Measurements from ENCODE around the gene ABI1. TPM values are rescaled to one million over a fixed set of nuclear protein-coding genes. Genes with fewer than 3 reads are reported as not detected.
"Not testable (repeated sequence)": the region's sequence is repeated elsewhere in the genome, so short reads cannot be mapped to it uniquely, and the experiment has no call there.

Gene ABI1
- total RNA-seq, 1 donor from 2014 or later: 38.1 TPM

DNA sequence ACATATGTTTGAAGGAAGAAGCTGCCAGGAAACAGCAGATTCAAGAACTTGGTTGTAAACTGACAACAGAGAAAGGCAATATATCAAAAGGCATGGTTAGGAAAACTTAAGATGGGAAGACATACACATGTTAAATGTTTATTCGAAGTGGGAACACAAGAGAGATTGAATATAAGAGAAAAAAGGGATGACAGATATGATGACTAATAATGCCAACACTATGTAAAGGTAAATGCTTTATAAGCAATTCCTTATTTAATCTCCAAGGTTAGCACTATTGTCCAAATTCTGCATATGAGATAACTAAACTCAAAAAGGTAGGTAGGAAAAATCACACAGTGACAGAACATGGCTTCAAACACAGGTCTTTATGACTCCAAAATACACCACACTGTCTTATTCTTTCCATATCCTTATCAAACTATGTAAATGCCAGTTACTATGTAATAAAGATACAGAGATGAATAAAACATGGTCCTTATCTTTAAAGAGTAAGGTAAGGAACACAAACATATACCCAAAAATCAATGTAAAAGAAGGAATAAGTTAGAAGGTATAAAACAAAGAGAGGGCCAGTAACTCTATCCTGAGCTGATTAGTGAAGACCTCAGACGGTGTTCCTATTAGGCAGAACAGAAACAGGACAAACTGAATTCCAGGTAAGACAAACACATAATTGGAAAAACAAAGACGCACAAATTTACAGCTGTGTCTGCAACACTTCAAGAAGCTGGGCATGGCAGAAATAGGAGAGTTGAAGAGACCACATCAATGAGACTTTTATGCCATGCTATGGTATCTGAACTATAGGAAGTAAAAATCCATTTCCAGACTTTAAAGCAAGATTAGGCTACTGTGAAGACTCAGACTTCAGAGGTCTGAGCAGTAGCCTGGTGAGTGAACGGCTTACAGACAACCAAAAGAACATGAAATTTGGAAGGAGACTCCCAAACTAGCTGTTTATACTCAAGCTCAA lies 56.1 kb downstream of the ABI1 start:
- DNase-seq (ENCODE audit: low read depth): no peak

DNA sequence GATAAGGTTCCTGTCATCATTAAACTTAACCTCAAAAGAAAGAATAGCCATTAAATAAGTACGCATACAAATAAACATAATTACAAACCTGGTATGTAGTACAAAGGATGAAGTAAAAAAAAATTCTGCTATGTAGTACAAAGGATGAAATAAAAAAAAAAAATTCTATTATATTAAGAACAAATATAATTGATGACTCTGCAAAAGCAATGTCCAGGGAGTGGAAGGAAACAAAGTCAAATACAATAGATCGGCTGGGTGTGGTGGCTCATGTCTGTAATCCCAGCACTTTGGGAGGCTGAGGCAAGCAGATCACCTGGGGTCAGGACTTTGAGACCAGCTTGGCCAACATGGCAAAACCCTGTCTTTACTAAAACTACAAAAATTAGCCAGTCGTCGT lies 56.9 kb downstream of the ABI1 start:
- no peak for DNase-seq (ENCODE audit: low read depth)

DNA sequence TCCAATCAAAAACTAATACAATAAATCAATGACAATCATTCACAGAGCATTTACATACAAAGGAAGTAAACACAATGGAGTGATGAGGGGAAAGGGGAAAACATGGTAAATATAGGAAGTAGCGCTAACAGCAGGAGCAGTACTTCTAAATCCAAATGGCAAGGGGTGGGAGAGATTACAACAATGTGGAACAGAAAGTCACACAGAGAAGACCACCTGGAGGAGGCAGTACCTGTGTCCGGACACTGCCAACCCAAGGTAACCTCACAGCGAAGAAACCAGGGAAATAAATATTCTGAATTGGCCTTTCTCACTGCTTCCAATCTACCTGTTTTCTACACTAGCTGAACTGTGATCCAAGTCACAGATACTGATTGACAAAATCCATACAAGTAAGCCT lies 58.2 kb downstream of the ABI1 start:
- DNase-seq (ENCODE audit: low read depth): no peak

DNA sequence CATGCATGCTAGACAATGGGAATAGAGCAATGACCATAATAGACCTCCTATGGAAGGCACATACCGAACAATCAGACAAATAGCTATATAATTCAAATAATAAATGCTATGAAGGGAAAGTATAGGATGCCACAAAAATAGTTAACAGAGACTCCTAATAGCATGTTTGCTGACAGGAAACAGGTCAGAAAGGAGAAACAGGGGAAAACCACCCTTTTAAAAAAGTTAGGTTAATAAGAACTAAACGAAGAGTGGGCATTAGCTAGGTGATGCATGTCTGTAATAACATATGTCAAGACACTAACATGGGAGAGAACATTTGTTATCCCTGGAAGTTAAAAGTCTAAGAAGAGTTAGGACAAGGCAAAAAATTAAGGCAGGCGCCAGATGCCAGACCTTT lies 58.9 kb downstream of the ABI1 start:
- no peak for DNase-seq (ENCODE audit: low read depth)

DNA sequence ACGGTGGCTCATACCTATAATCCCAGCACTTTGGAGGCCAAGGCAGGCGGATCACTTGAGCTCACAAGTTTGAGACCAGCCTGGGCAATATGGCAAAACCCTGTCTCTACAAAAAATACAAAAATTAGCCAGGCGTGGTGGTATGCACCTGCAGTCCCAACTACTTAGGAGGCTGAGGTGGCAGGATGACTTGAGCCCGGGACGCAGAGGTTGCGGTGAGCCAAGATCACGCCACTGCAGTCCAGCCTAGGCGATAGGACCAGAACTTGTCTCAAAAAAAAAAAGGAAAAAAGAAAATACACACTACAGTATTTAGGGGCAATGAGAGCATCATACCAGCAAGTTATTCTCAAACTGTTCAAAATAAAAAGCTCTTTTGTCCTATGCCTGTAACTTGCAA lies 59.5 kb downstream of the ABI1 start:
- no peak for DNase-seq (ENCODE audit: low read depth)

DNA sequence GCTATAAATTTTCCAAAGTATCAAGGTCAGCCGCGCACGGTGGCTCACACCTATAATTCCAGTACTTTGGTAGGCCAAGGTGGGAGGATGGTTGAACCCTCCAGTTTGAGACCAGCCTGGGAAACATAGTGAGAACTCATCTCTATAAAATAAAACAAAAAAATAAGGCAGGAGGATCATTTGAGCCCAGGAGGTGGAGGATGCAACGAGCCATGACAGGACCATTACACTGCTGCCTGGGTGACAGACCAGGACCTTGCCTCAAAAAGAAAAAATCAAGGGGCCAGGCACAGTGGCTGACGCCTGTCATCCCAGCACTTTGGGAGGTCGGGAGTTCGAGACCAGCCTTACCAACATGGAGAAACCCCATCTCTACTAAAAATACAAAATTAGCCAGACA lies 60.3 kb downstream of the ABI1 start:
- DNase-seq (ENCODE audit: low read depth): no peak

DNA sequence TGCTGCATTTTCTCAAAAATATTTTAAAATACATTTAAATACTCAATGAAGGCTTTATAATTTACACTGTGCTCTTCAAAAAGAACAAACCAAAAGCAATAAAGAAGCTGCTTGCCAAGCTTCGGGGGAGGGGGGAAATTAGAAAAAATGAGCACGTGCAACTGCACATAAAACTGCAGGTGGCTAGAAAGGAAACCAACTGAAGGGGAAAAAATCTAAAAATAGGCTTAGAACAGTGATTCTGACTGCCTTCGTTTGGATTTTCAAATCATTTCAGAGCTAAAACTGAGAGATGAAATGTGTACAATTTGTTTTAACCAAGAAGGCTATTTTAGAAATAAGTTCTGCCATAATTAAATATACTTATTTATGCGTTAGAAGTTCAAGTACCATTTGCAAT lies 61.4 kb downstream of the ABI1 start:
- no peak for DNase-seq (ENCODE audit: low read depth)

DNA sequence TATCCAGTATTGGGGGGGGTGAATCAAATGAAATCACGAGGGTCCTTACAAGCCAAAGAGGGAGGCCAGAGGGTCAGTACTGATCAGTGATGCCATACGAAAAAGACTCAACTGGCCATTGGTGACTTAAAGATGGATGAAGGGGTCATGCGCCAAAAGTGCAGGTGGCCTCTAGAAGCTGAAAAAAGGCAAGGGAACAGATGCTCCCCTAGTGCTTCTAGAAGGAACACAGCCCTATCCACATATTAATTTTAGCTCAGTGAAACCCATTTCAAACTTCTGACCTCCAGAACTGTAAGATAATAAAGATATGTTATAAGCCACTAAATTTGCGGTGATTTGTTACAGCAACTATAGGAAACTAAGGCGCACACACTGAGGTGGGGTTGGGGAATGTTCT lies 62.5 kb downstream of the ABI1 start:
- DNase-seq (ENCODE audit: low read depth): no peak

DNA sequence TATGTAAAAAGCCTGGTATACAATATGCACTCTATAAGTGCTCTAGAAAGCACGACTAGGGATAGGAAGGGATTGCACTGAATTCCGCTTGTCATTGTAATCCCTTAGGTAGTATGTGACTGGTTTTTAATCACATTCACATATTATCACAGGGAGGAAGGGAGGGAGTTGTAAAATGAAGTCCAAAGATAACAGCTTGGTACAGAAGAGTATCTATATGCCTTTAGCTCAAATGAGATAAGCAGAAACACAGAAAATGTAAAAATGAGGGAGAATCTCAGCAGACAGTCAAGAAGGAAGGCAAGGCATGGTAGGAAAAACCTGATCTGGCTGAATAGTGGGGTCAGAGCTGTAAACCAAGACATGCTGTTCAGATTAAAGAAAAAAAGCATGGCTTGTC lies 63.4 kb downstream of the ABI1 start:
- no peak for DNase-seq (ENCODE audit: low read depth)

DNA sequence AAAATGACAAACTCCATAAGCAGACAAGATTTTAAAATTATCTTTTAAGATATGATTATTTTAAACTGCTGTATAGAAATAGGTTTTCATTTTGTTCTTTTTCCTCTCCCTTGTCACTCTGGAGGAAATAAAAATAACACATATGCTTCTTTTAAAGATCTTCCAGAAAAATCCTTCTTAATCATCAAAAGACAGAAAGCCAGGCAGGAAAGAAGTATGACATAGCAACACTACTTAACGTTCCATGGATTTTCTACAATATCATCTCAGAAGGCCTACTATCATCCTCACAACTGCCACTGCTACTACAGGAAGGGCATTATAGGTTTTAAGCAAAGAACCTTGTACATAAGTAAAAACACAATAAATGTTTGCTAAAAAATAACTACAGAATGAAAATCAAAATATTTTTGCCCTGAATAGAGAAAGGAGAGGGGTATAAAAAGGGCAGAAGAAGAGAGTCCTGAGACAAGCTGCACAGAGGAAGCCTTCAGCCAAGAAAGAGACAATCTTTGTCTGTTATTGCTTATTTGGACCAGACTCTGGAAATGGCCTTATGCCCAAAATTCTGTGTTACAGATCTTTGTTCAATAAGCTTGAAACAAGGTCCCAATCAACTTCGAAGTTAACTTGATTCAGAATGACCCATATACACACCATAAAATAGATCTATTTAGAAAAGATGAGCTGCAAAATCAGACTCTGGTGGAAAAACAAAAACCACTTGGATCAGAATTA lies 67.8 kb downstream of the ABI1 start:
- no peak for DNase-seq (ENCODE audit: low read depth)

DNA sequence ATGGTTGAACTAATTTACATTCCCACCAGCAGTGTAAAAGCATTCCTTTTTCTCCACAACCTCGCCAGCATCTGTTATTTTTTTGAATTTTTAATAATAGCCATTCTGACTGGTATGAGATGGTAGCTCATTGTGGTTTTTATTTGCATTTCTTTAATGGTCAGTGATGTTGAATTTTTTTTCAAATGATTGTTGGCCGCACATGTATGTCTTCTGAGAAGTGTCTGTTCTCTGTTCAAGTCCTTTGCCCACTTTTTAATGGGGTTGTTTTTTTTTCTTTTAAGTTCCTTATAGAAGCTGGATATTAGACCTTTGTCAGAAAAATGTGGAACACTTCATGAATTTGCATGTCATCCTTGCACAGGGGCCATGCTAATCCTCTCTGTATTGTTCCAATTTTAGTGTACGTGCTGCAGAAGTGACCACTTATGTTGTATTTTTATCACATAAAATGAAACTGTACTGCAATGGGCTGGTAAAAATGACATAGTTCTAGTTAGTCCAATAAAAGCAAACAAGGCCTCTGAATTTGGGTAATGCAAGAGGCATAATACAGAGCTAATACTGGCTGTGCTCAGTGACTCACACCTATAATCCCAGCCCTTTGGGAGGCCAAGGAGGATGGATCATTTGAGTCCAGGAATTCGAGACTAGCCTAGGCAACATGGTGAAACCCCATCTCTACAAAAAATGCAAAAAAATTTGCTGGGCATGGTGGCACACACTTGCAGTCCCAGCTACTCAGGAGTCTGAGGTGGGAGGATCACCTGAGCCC lies 70.3 kb downstream of the ABI1 start:
- no peak for DNase-seq (ENCODE audit: low read depth)

DNA sequence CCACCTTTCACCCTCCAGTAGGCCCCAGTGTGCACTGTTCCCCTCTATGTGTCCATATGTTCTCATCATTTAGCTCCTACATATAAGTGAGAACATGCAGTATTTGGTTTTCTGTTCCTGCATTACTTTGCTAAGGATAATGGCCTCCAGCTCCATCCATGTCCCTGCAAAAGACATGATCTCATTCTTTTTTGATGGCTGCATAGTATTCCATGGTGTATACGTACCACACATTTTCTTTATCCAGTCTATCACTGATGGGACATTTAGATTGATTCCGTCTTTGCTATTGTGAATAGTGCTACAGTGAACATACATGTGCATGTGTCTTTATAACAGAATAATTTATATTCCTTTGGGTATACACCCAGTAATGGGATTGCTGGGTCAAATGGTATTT lies 71.0 kb downstream of the ABI1 start:
- DNase-seq (ENCODE audit: low read depth): not testable (repeated sequence)

DNA sequence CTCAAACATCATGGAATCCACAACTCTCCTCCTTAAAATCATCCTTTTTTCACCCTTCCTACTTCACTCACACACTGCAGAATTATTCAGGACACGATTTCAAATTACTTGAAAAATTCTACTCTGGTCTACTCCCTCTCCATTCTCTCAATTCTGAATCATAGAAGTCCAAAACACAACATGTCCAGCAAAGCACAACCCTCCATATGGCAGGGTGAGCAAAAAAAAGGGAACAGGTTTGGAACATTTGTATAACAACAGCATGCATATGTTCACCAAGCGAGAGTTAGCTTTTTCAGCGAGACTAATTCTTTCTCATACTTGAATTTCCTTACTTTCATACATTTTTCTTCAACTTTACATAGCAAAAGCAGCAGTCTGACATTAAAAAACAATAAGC lies 73.4 kb downstream of the ABI1 start:
- DNase-seq (ENCODE audit: low read depth): no peak

DNA sequence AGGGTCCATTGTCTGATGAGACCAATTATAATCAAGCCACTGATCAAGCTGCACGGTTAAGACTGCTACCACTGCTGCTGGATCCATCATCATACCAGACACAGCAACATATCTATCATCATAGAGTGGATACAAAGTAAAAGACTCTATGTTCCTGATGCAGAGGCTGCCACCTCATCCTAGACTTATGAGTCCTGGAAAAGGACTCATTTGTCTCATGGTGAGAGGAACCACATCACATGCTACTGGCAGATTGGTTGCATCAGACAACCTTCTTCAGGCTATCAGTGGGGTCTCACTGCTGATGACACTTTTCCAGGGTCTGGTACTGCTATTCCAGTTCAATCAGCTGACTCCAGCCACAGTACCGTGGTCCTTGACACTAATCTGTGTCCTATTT lies 79.0 kb downstream of the ABI1 start:
- DNase-seq (ENCODE audit: low read depth): peak; percentile 28

DNA sequence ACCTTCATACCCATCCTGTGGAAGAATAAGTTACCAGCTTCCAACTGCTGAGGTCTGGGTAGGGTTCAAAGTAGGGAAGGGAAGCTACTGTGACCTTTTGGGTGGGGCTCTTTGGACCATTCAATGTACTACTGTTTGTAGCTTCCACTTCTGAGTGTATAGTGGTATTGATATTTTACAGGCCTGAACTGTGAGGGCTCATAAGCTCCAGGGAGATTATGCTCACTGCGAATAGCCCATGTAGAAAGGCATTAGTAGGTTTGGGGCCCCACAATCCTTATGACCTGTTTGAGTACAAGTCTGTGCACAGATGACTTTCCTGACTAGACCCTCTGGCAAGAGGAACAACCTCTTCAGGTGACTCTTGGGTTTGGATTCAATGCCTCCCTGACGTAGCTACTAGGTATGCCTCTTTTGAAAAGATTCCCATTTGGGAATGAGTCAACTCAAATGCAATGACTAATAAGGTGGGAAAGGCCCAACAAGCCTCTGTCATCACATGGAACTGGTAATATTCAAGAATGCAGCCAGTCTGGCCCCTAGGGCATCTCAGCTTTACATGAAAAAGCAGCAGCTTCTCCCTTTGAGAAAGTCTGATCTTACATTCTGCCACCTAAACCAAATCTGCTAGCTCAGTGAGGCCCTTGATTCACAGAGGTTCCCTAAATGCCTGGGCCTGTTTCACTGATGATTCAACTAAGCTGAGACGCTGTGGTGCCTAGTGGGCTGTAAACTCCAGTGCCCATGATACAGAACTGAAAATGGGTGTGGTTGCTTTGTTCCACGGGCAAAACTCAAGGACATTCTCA lies 79.8 kb downstream of the ABI1 start:
- DNase-seq (ENCODE audit: low read depth): peak; percentile 98

DNA sequence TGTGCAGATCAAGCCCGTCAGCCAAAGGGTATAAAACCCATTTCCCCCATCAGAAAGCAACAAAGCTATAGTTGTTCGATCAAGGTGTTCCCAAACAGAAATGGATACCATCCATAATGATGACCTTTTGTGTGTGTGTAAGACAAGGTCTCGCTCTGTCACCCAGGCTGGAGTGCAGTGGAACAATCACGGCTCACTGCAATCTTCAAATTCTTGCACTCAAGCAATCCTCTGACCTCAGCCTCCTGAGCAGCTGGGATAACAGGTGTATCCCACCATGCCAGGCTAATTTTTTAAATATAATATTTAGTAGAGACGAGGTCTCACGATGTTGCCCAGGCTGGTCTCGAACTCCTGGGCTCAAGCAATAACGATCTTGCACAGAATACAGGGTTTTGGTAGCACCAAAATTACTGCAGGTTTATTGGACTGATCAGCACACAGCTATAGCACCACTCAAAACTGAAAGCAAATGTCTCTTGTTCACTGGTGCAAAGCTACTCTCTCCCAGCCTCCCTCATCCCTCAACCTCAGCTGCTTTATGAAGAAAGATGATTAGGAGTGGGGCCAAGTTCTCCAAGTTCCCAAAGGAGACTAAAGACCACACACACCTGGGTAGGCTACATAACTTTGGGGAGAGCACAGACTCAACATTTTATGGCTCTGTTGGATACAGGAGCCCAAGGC lies 80.5 kb downstream of the ABI1 start:
- DNase-seq (ENCODE audit: low read depth): peak; percentile 36

DNA sequence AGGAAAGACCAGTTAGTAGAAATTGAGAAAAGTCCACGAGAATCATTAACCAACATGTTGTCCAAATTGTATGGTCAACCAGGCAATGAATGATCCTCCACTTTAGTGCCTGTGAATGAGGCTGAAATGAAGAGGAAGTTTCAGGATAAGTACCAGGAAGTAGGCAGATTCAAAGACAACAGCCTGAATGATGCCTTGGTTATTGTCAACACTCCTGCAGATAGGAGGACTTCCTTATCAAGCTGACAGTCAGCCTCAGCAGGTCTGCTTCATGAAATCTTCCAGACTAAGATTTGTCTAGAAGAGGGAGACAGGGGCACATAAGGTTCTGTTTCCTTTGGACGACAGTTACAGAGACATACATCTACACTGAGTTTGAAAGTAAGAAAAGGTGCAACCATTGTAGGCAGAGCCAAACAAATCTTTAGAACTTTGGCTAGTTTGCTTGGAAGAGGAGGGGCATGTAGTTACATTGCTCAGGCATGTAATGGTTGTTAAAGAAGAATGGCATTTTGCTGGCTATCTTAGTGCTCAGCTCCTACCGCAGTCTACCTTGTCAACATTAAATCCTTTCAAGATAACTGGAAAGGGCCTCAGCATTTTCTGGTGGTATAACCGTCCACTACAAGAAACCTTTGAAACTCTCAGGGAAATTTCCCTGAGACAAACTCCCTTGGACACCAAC lies 81.4 kb downstream of the ABI1 start:
- DNase-seq (ENCODE audit: low read depth): peak; percentile 20

DNA sequence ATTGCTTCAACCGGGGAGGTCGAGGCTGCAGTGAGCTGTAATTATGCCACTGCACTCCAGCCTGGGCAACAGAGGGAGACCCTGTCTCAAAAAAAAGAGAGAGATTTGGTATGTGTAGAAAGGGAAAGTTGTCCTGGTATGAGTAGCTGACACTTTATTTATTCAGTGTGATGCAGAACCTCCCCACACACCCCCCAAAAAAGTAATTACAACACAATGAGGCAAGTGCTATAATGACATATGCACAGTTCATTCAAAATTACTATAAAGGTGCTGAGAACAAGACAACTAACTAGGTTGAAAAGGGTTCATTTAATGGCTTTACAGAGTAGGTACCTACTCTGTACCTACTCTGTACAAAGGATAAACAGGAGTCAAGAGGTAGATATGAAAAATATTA lies 83.1 kb downstream of the ABI1 start:
- no peak for DNase-seq (ENCODE audit: low read depth)

DNA sequence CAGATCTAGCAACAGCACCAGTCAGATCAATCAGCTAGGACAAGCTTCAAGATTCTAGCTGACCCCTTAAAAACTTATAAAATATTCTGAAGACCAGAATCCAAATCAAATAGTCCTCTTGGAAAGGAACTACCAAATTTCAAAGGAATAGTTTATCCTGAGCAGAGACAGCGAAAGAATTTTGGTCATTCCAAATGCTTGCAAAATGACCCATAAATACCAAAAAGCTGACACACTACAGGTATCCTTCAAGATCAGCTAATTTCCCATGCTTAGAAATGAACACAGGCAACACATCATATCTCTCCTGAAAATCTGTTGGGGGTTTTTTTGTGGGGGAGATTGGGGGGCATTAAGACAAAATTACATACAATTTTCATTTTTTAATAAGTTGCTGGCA lies 84.5 kb downstream of the ABI1 start:
- no peak for DNase-seq (ENCODE audit: low read depth)

DNA sequence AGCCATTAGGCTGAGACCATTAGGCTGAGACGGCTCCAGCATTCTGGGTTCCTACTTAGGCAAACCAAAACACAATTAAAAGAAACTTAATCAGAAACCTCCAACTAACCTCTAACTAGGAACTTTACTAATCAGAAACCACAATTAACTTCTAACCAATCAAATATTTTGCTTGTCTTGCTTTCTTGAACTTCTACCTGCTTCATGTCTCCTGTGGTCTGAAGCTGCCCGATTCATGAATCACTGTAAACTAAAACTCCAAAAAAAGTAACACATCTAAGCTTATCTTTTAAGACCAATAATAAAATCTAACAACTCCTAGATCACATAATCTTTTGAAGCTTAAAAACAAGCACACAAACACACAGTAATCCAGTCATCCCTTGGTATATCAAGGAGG lies 87.1 kb downstream of the ABI1 start:
- DNase-seq (ENCODE audit: low read depth): peak; percentile 71
